Transverse colon (tissue), 4 donors: ENCODE measurements around the gene PLD5. TPM values are rescaled to one million over a fixed set of nuclear protein-coding genes. Genes with fewer than 3 reads are reported as not detected.

Experiments used
- DNase-seq: peaks from one replicate; pipeline ENCODE4 v3.0.0-alpha.2; 2019
- H3K27ac ChIP-seq, 4 donors: fragments of 200-600 bp; sonication (generic); 2 replicates each; pipeline ENCODE4 v1.5.1; 2016 to 2018; ENCODE audit warnings: inconsistent platforms in 4 of 4
- H3K27me3 ChIP-seq: fragments of 200-600 bp; sonication (generic); 2 replicates; pipeline ENCODE4 v1.5.1; 2017; ENCODE audit warnings: inconsistent platforms
- H3K36me3 ChIP-seq, 4 donors: fragments of 200-600 bp; sonication (generic); 2 replicates each; pipeline ENCODE4 v1.5.1; 2017 to 2019; ENCODE audit warnings: inconsistent platforms in 4 of 4
- H3K4me1 ChIP-seq, 4 donors: fragments of 200-600 bp; sonication (generic); 2 replicates each; pipeline ENCODE4 v1.5.1; 2017 to 2020; ENCODE audit warnings: inconsistent platforms in 4 of 4
- H3K4me3 ChIP-seq, 4 donors: fragments of 200-600 bp; sonication (generic); 1 replicate in 1 of 4; 2 replicates in 3 of 4; pipeline versions ENCODE4 v1.5.1 to v1.6.1; 2017 to 2019; ENCODE audit warnings: inconsistent platforms in 4 of 4
- H3K9me3 ChIP-seq, 2 donors: fragments of 200-600 bp; sonication (generic); 2 replicates each; pipeline ENCODE4 v1.5.1; 2017 to 2019; ENCODE audit warnings: inconsistent platforms in 2 of 2
- EP300 ChIP-seq: sonication (generic); formaldehyde crosslinking; IDR thresholded peaks from one replicate; pipeline ENCODE4 v1.6.1; 2017; ENCODE audit warnings: antibody characterized with exemption, low read depth
- POLR2A ChIP-seq: fragments of 450-650 bp; IDR thresholded peaks from one replicate; pipeline ENCODE4 v1.6.1; 2016; ENCODE audit warnings: antibody characterized with exemption, mild to moderate bottlenecking, moderate library complexity
- POLR2AphosphoS5 ChIP-seq, 3 donors: sonication (generic); formaldehyde crosslinking; IDR thresholded peaks; one replicate each; pipeline ENCODE4 v1.6.1; 2016; ENCODE audit warnings: antibody characterized with exemption in 3 of 3
- WGBS, 2 donors: methylation state at CpG; one replicate each; pipeline ENCODE4 v1.1.5; 2018; ENCODE audit warnings: low coverage in 1 of 2; 5-methylcytosine and 5-hydroxymethylcytosine counted together
- in situ Hi-C, 4 donors: fragments of 200-750 bp; cut with MboI; loops; one replicate each; pipeline versions ENCODE4 v1.15.0 to v1.15.1; 2017; ENCODE audit warnings: low sequenced_read_pairs in 3 of 4, low pct_ligation_motif_present in 1 of 4, low pct_unique_long_range_greater_than_20kb in 1 of 4
- intact Hi-C: fragments of 100-400 bp; cut with DNase I; formaldehyde crosslinking; loops from one replicate; pipeline ENCODE4 v1.15.1; 2023; ENCODE audit warnings: low total_unique reads
- total RNA-seq, 4 donors: library from RNA; depleted of rRNA; stranded (reverse); fragments of >200 nt; gene quantifications; one replicate each; pipeline ENCODE4 v1.1.0, GENCODE V29; 2016
- TF ChIP-seq, protein P1 (sequence below), 5 experiments: fragments of 200-600 bp in 3 of 5; fragments of 450-650 bp in 2 of 5; sonication (generic) in 3 of 5; IDR thresholded peaks; 1 replicate in 2 of 5; 2 replicates in 3 of 5; pipeline ENCODE4 v1.5.1; 2016 to 2017; ENCODE audit warnings: antibody characterized with exemption in 5 of 5, inconsistent platforms in 3 of 5, mild to moderate bottlenecking in 2 of 5, moderate library complexity in 1 of 5

PLD5 gene
- total RNA-seq, 4 donors from 2014 or later: 0.16 TPM; not detected in 3

DNA sequence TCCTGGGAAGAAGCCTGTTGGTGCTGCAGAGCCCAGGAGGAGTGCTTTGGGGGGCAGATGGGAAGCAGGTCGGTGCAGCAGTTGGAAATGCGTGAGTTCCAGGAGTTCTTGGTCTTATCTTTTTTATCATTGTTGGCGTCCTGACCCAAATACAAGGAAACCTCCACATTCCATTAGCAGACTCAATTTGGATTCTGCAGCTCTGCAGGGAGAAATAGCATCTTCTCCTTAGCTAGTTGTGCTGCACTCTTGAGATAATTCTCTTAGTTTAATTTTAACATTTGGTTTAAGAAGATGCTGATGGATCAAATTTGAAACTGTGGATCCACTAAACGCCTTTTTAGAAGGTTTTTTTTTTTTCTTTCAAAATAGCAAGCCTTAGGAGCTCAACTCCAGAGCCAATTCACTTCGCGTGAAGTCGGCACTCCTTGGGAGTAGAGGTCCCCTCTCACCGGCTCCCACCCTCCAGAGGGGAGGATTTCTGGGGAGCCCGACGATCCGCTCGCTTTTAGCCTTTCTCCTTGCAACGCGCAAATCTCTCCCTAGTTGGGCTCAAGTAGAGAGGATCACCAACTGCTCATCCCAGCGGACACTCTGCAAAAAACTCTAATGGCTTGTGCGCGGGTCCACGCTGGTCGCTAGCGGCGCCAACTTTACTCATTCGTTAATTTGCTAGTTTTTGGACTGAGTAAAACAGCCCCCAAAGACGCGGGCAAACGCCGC lies 1.3 kb downstream of the PLD5 start:
- Histone ChIP-seq H3K27me3 (peaks cover 65% of the 10 kb centered on the region), H3K27ac (no peak overlapping the region), H3K36me3 (no peaks in the 10 kb centered on the region), H3K4me1 (peaks cover 0 to 16% (median 13%) of the 10 kb centered on the region in 4 donors), H3K4me3 (peak overlapping the region in 1 of 4 donors; percentile 48), H3K9me3 (no peaks in the 10 kb centered on the region)
- in situ Hi-C loops (no loop called here), intact Hi-C loops (no loop called here)
- no peak for TF ChIP-seq EP300
- TF ChIP-seq, protein P1, sequence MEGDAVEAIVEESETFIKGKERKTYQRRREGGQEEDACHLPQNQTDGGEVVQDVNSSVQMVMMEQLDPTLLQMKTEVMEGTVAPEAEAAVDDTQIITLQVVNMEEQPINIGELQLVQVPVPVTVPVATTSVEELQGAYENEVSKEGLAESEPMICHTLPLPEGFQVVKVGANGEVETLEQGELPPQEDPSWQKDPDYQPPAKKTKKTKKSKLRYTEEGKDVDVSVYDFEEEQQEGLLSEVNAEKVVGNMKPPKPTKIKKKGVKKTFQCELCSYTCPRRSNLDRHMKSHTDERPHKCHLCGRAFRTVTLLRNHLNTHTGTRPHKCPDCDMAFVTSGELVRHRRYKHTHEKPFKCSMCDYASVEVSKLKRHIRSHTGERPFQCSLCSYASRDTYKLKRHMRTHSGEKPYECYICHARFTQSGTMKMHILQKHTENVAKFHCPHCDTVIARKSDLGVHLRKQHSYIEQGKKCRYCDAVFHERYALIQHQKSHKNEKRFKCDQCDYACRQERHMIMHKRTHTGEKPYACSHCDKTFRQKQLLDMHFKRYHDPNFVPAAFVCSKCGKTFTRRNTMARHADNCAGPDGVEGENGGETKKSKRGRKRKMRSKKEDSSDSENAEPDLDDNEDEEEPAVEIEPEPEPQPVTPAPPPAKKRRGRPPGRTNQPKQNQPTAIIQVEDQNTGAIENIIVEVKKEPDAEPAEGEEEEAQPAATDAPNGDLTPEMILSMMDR (IDR thresholded peaks at IDR 0.05): no peak
- no peak for TF ChIP-seq POLR2A
- no peak for TF ChIP-seq POLR2AphosphoS5 (IDR thresholded peaks at IDR 0.05)
- no peak for DNase-seq
- WGBS, 2 donors: 3 to 20% methylated on average over 7 to 25 of the region's 26 CpGs

DNA sequence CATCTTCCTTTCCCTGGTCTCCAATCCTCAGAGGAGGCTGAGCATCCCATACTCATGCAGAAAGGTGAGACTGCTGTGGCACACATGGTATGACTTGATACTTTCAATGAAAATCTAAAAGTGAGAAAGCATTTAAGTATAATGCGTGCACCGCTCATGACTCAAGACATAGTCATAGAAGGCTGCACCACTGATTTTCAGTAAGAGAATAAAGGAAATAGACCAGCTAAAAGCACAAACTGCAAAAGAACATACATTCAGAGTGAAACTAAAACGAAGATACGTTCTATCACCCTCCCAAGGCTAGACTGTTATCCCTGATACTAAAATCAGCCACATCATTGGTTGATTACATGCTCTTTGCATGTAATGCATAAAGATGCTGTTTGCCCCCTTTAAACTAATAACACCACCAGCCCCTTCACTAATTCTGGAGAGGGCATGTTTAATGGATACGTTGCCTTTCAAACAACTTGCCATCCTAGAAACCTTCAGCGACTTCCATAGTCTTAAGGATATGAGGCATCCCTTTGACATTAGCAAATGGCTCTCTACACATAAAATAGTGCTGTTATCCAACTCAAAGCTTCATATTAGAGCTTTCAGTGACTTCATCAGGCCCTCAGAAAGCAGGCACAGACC lies 2.1 kb downstream of the PLD5 start:
- in situ Hi-C loops: no loop called here
- H3K4me1 ChIP-seq: peaks cover 0 to 16% (median 13%) of the 10 kb centered on the region in 4 donors
- intact Hi-C loops: no loop called here
- TF ChIP-seq POLR2A (no peak), POLR2AphosphoS5 (IDR thresholded peaks at IDR 0.05) (no peak), EP300 (no peak)
- TF ChIP-seq, protein P1 (IDR thresholded peaks at IDR 0.05): no peak
- no peak overlapping the region for H3K27ac ChIP-seq
- DNase-seq: no peak
- H3K27me3 ChIP-seq: peaks cover 65% of the 10 kb centered on the region
- H3K36me3 ChIP-seq: no peaks in the 10 kb centered on the region
- H3K9me3 ChIP-seq: no peaks in the 10 kb centered on the region
- 52 to 63% methylated on average over 6 of the region's 6 CpGs for WGBS, 2 donors
- no peak overlapping the region for H3K4me3 ChIP-seq

DNA sequence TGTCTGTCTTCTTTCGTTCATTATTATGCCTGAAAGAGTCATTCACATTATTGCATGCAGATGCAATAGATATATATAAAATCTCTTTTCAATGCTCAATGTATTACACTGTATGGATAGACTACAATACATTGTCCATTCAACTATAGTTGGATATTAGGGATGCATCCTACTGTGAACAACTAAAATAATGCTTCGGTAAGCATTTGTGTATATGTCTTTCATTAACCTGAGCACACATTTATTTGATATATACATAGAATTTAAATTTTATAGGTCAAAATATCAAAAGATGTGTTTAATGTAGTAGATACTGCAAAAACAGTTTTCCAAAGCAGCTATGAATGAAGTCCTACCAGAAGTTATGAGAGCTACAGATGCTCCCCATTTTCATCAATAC lies 8.9 kb downstream of the PLD5 start:
- Histone ChIP-seq H3K36me3 (no peaks in the 10 kb centered on the region), H3K4me1 (no peaks in the 10 kb centered on the region), H3K9me3 (no peaks in the 10 kb centered on the region), H3K27ac (no peak overlapping the region), H3K4me3 (no peak overlapping the region), H3K27me3 (peaks cover 8% of the 10 kb centered on the region)
- TF ChIP-seq, protein P1 (IDR thresholded peaks at IDR 0.05): no peak
- TF ChIP-seq EP300: no peak
- TF ChIP-seq POLR2AphosphoS5 (IDR thresholded peaks at IDR 0.05): no peak
- no peak for TF ChIP-seq POLR2A
- in situ Hi-C loops: no loop called here
- 61 to 85% methylated on average over 2 of the region's 2 CpGs for WGBS, 2 donors
- DNase-seq: no peak
- intact Hi-C loops: no loop called here

DNA sequence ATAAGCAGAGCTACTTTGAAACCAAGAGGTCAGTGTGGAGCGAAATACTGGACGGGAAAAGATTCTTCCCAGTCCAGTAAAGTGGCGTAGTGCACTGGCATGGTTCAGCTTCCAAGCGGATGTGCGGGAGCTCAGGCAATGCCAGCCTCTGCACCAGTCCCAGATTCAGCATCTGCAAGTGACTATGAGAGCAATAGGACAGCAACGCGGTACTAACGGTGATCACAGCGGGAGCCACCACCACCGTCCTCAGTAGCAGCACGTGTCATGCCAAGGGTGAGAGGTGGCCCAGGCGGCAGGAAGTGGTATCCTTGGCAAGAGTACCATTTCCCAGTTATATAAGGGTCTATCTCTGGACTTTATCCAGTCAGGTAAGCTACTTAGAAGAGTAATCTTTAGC lies 17.8 kb downstream of the PLD5 start:
- H3K4me1 ChIP-seq: no peaks in the 10 kb centered on the region
- TF ChIP-seq POLR2A (no peak), POLR2AphosphoS5 (IDR thresholded peaks at IDR 0.05) (no peak), EP300 (no peak)
- TF ChIP-seq, protein P1 (IDR thresholded peaks at IDR 0.05): no peak
- H3K27ac ChIP-seq: no peak overlapping the region
- no peak overlapping the region for H3K4me3 ChIP-seq
- no peaks in the 10 kb centered on the region for H3K27me3 ChIP-seq
- H3K36me3 ChIP-seq: no peaks in the 10 kb centered on the region
- 84% methylated on average over 12 of the region's 12 CpGs; no CpG with 5 or more reads in 1 of the 2 donors for WGBS, 2 donors
- in situ Hi-C loops: no loop called here
- H3K9me3 ChIP-seq: no peaks in the 10 kb centered on the region
- intact Hi-C loops: no loop called here
- DNase-seq: no peak
